OCI-LY7 (cell line): ENCODE results near the gene USP32. TPM values are rescaled to one million over a fixed set of nuclear protein-coding genes. Genes with fewer than 3 reads are reported as not detected.
A peak's percentile ranks its signal among the peaks of the same experiment; 100 is the strongest.

Experiments
- BruUV-seq: library from RNA; stranded (reverse); fragments of 400-500 nt; replicated peaks from 2 replicates; lab custom pipeline; 2021; lab: Mats Ljungman, UMichigan
- CTCF ChIA-PET: fragments of 300-600 bp; sonication (Branson Sonifier 250); formaldehyde crosslinking; loops from one replicate; lab custom pipeline; 2022; ENCODE audit warnings: antibody characterized with exemption; ENCODE audit not compliant: unreplicated experiment; lab: Charles Lee
- POLR2A ChIA-PET: fragments of 300-600 bp; sonication (Branson Sonifier 250); formaldehyde crosslinking; loops from one replicate; lab custom pipeline; 2022; ENCODE audit warnings: antibody characterized with exemption; lab: Charles Lee
- DNase-seq: peaks from one replicate; pipeline ENCODE4 v3.0.0-alpha.2; 2015; ENCODE audit warnings: low spot score
- H2AFZ ChIP-seq: fragments of 200-600 bp; sonication (generic), shearing (Covaris generic); 2 replicates; pipeline ENCODE4 v1.6.1; 2014; ENCODE audit warnings: mild to moderate bottlenecking, antibody characterized with exemption, low read length, moderate library complexity
- H3K27ac ChIP-seq: fragments of 200-600 bp; sonication (generic); 2 replicates; pipeline ENCODE4 v1.5.1; 2014; ENCODE audit warnings: mixed run types, low read depth, mild to moderate bottlenecking, moderate library complexity, low read length, inconsistent platforms; ENCODE audit not compliant: poor library complexity, severe bottlenecking
- H3K36me3 ChIP-seq: fragments of 200-600 bp; sonication (generic); 2 replicates; pipeline ENCODE4 v1.6.1; 2014; ENCODE audit warnings: mild to moderate bottlenecking, antibody characterized with exemption, low read length, moderate library complexity, mixed read lengths; ENCODE audit not compliant: insufficient read depth
- H3K4me1 ChIP-seq: fragments of 200-600 bp; sonication (generic); 2 replicates; pipeline ENCODE4 v1.5.1; 2014; ENCODE audit warnings: mild to moderate bottlenecking, low read length; ENCODE audit not compliant: insufficient read depth, poor library complexity, severe bottlenecking
- H3K4me2 ChIP-seq: fragments of 200-600 bp; sonication (generic); 2 replicates; pipeline ENCODE4 v1.6.1; 2014; ENCODE audit warnings: mild to moderate bottlenecking, low read length
- H3K4me3 ChIP-seq: fragments of 200-600 bp; sonication (generic); 2 replicates; pipeline ENCODE4 v1.5.1; 2014; ENCODE audit warnings: mild to moderate bottlenecking, low read depth, low read length; ENCODE audit not compliant: poor library complexity, severe bottlenecking
- H3K79me2 ChIP-seq: fragments of 200-600 bp; sonication (generic); 2 replicates; pipeline ENCODE4 v1.6.1; 2016; ENCODE audit warnings: low read depth, mild to moderate bottlenecking, low read length, moderate library complexity, mixed read lengths; ENCODE audit not compliant: insufficient read depth
- H3K9me2 ChIP-seq: fragments of 200-600 bp; sonication (generic); 2 replicates; pipeline ENCODE4 v1.6.1; 2016; ENCODE audit warnings: mild to moderate bottlenecking, low read length, mixed read lengths; ENCODE audit not compliant: insufficient read depth
- H3K9me3 ChIP-seq: fragments of 200-600 bp; sonication (generic); 2 replicates; pipeline ENCODE4 v1.6.1; 2014; ENCODE audit warnings: mild to moderate bottlenecking, mixed run types, low read length, mixed read lengths
- H4K20me1 ChIP-seq: fragments of 200-600 bp; sonication (generic); 2 replicates; pipeline ENCODE4 v1.6.1; 2014; ENCODE audit warnings: mild to moderate bottlenecking, antibody characterized with exemption, low read length, moderate library complexity, mixed read lengths; ENCODE audit not compliant: insufficient read depth
- EZH2phosphoT487 ChIP-seq: fragments of 200-600 bp; sonication (generic); IDR thresholded peaks from 2 replicates; pipeline ENCODE4 v1.6.1; 2018; ENCODE audit warnings: low read depth, borderline replicate concordance, mild to moderate bottlenecking, mixed run types, antibody characterized with exemption, low read length, moderate library complexity, mixed read lengths
- intact Hi-C: fragments of 100-400 bp; cut with micrococcal nuclease; formaldehyde crosslinking; loops from one replicate; pipeline ENCODE4 v1.10.0; 2022; ENCODE audit not compliant: unreplicated experiment
- total RNA-seq, 2 experiments: library from RNA; depleted of rRNA in 1 of 2; stranded (reverse); fragments of >200 nt in 1 of 2; shearing (Covaris generic) in 1 of 2; gene quantifications; 2 replicates each; pipeline ENCODE4 v1.2.3, GENCODE V29; 2014 to 2022
- TF ChIP-seq, protein P1 (sequence below): fragments of 200-600 bp; sonication (generic); conservative IDR thresholded peaks from 2 replicates; pipeline ENCODE4 v1.5.1; 2014; ENCODE audit warnings: mild to moderate bottlenecking, antibody characterized with exemption, low read length, moderate library complexity, mixed read lengths

Gene USP32
- total RNA-seq, 2 experiments from 2014 or later = 16.9 to 28.0 TPM

DNA sequence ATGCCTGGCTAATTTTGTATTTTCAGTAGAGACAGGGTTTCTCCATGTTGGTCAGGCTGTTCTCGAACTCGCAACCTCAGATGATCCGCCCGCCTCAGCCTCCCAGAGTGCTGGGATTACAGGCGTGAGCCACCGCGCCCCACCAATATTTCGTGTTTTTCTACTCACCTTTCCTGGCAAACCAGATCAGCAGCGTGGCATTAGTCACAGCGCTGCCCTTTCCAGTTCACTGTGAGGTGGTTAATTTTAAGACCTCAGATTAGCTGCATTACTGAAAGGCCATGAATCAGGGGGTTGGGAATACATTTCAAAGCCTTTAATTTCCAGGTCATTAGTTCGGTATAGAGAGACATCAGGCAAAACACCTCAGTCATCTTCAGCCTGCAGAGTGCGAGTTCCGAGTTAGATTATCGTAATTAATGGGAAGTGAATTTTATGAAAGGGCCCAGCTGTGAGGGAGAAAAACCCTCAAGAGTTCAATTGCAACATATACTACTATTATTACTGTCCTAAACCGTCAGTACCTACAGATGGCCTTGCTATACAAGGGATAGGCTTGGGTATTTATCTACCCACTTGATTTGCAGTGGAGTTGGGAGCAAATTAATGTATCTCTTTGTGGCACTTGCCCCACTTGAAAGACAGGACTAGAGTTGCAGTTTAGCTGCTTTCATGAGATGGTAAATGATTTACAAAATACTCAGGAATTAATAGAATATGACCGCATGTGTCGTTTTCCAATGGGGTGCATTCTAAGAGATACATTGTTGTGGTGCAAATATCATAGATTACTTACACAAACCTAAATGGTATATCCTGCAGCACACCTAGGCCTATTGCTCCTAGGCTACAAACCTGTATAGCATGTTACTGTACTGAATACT, 2.1 kb upstream of the USP32 start:
- peaks cover 24% of the 10 kb centered on the region; the same call in 1 of the 2 replicates for H3K79me2 ChIP-seq
- H3K36me3 ChIP-seq = no peaks in the 10 kb centered on the region
- no peaks in the 10 kb centered on the region for H3K9me3 ChIP-seq
- no peak overlapping the region for H3K4me3 ChIP-seq
- H3K27ac ChIP-seq = no peak overlapping the region
- ChIA-PET CTCF (no interaction called here), POLR2A (no interaction called here)
- no peak overlapping the region for H2AFZ ChIP-seq
- no peaks in the 10 kb centered on the region for H3K9me2 ChIP-seq
- H3K4me2 ChIP-seq = no peak overlapping the region
- H4K20me1 ChIP-seq = no peaks in the 10 kb centered on the region
- no peak for DNase-seq
- TF ChIP-seq, protein P1, sequence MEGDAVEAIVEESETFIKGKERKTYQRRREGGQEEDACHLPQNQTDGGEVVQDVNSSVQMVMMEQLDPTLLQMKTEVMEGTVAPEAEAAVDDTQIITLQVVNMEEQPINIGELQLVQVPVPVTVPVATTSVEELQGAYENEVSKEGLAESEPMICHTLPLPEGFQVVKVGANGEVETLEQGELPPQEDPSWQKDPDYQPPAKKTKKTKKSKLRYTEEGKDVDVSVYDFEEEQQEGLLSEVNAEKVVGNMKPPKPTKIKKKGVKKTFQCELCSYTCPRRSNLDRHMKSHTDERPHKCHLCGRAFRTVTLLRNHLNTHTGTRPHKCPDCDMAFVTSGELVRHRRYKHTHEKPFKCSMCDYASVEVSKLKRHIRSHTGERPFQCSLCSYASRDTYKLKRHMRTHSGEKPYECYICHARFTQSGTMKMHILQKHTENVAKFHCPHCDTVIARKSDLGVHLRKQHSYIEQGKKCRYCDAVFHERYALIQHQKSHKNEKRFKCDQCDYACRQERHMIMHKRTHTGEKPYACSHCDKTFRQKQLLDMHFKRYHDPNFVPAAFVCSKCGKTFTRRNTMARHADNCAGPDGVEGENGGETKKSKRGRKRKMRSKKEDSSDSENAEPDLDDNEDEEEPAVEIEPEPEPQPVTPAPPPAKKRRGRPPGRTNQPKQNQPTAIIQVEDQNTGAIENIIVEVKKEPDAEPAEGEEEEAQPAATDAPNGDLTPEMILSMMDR = no peak
- TF ChIP-seq EZH2phosphoT487 = no peak
- intact Hi-C loops = loop anchor here (10.0 kb wide), 2 partner anchors 59 to 259 kb away; no protein-coding TSS in a partner anchor
- peaks cover 31% of the 10 kb centered on the region for H3K4me1 ChIP-seq
- BruUV-seq = no TSS peak

DNA sequence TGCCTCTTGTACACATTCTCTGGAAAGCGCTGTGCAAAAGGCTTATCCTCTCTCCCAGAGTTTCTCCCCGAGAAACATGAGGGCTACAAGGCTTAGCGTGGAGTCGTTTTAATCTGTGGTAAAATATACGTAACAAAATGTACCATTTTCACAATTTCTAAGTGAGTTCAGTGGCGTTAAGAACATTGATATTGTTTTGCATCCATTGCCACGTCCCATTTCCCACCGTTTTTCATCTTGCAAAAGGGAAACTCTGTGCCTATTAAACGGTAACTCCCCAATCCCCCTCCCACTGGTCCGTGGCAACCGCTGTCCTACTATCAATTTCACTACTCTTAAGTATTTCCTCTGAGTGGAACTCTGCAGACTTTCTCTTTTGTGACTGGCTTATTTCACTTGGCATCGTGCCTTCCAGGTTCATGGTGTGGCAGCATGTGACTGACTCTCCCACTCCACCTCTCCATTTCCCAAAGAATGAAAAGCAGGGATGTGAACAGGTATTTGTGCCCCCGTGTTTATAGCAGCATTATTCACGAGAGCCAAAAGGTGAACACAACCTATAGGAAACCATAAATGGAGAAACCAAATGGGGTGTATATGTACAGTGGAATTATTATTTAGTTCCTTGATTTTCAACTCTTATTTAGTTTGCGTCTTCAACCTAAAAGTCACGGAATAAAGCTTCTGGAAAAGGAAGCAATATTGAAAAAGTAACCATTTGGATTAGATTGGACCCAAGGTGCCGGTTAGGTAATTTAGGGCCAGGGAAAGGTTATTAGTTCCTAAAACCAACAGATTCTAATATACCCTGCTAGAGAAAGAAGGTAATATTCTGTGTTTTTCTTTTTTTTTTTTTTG, 1.1 kb upstream of the USP32 start:
- DNase-seq = peak; percentile 19
- H3K9me3 ChIP-seq = no peaks in the 10 kb centered on the region
- intact Hi-C loops = loop anchor here (10.0 kb wide), 2 partner anchors 58 to 258 kb away; no protein-coding TSS in a partner anchor
- H3K9me2 ChIP-seq = no peaks in the 10 kb centered on the region
- H2AFZ ChIP-seq = peak overlapping the region; percentile 78
- H3K4me3 ChIP-seq = peak overlapping the region; percentile 87
- BruUV-seq = TSS peak; percentile 94
- ChIA-PET POLR2A (interaction anchor here (1.0 kb wide), 1 partner anchor 14 kb away, joined by 8 read pairs; no protein-coding TSS in a partner anchor), CTCF (no interaction called here)
- no peaks in the 10 kb centered on the region for H3K36me3 ChIP-seq
- H3K79me2 ChIP-seq = peaks cover 34% of the 10 kb centered on the region; the same call in 1 of the 2 replicates
- H3K4me2 ChIP-seq = peak overlapping the region; percentile 75
- no peak for TF ChIP-seq EZH2phosphoT487
- TF ChIP-seq, protein P1 = no peak
- H3K4me1 ChIP-seq = peaks cover 28% of the 10 kb centered on the region
- peak overlapping the region; percentile 57 for H3K27ac ChIP-seq
- no peaks in the 10 kb centered on the region for H4K20me1 ChIP-seq
